Spleen (tissue), 7 donors: ENCODE results near the gene ERICH3.

Experiments
- CTCF ChIP-seq, 11 experiments: fragments of 200-600 bp in 7 of 11; fragments of 450-650 bp in 4 of 11; sonication (generic) in 4 of 11; IDR thresholded peaks in 8 of 11; conservative IDR thresholded peaks in 3 of 11; 1 replicate in 7 of 11; 2 replicates in 4 of 11; pipeline versions ENCODE4 v1.4.0 to v1.8.0; 2016 to 2021; ENCODE audit warnings: antibody characterized with exemption in 11 of 11, inconsistent platforms in 4 of 11, mild to moderate bottlenecking in 1 of 11
- POLR2AphosphoS5 ChIP-seq, 3 donors: sonication (generic); formaldehyde crosslinking; IDR thresholded peaks; one replicate each; pipeline ENCODE4 v1.5.1; 2017; ENCODE audit warnings: antibody characterized with exemption in 3 of 3
- donor health status: DM: no; HTN: no; CAD: no; lungs with moderate emphysema.
- donor health status: DM: no; HTN: no; CAD: no.
- donor health status: DM: no; HTN: no; CAD: no.

- no peak for TF ChIP-seq CTCF (IDR thresholded peaks at IDR 0.05 in 8 of 11, conservative IDR thresholded peaks at IDR 0.05 in 3 of 11)
- no peak for TF ChIP-seq POLR2AphosphoS5 (IDR thresholded peaks at IDR 0.05)
Observed at GRCh38 chr1:74583397-74583796, 90.2 kb downstream of the ERICH3 start.
